HT-29 (cell line): ENCODE measurements around the gene BCO1. TPM values are rescaled to one million over a fixed set of nuclear protein-coding genes. Genes with fewer than 3 reads are reported as not detected.
"Not testable (repeated sequence)": the region's sequence is repeated elsewhere in the genome, so short reads cannot be mapped to it uniquely, and the experiment has no call there.

ENCODE experiments used
- DNase-seq: peaks from one replicate; pipeline ENCODE4 v3.0.0-alpha.2; 2015; ENCODE audit warnings: low spot score
- total RNA-seq: library from RNA; depleted of rRNA; stranded (reverse); fragments of >200 nt; shearing (Covaris generic); gene quantifications from 2 replicates; pipeline ENCODE4 v1.2.3, GENCODE V29; 2014; rRNA removed

Gene BCO1, protein sequence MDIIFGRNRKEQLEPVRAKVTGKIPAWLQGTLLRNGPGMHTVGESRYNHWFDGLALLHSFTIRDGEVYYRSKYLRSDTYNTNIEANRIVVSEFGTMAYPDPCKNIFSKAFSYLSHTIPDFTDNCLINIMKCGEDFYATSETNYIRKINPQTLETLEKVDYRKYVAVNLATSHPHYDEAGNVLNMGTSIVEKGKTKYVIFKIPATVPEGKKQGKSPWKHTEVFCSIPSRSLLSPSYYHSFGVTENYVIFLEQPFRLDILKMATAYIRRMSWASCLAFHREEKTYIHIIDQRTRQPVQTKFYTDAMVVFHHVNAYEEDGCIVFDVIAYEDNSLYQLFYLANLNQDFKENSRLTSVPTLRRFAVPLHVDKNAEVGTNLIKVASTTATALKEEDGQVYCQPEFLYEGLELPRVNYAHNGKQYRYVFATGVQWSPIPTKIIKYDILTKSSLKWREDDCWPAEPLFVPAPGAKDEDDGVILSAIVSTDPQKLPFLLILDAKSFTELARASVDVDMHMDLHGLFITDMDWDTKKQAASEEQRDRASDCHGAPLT
- 0.60 and 0.79 TPM in 2 replicates for total RNA-seq

- peak; percentile 79 for DNase-seq
These were observed at the start of gene BCO1 for GRCh38 chr16:81238296-81239011. Gene BCO1, plus strand, starts transcription at chr16:81238689. Its CDS starts 220 bp downstream, at chr16:81238909.

- no peak for DNase-seq
These were observed 49.3 kb upstream of the BCO1 start for GRCh38 chr16:81189100-81189664.

DNA sequence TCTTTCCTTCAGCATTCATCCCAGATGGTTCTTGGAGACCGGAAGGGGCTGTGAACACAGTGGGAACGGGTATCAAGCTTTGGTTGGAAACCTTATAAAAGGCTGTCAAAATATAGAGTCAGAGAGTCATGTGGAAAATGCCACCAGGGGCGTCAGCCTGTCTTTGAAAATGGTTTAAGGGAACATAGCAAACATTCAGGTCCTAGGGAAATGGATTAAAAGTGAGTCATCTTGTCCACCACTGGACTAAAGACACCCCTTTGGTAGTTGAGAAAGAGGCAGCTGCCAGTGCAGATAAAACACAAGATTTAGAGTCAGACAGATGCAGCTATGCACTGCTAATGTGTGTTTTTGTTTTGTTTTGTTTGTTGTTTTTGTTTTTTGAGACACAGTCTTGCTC lies 47.8 kb upstream of the BCO1 start:
- DNase-seq, result no peak

- no peak for DNase-seq
These were observed 42.5 kb upstream of the BCO1 start for GRCh38 chr16:81195885-81196534.

DNA sequence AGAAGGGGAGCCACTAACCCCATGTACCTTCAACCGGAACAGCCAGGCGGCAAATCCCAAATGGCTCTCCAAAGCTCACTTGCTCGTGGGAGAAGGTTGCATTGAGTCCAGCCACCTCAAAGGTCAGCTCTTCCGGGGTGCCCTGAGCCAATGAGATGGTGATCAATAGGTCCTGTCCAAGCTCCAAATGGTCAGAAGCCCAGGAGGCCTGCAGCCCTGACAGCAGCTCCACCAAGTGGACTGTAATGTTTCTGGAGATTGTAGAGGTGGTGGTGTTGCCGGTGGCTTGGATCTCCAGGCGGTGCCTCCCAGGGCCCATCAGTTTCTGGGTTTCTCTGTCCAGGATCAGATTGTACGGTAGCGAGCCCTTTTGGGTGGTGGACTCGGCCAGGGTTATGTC lies 39.9 kb upstream of the BCO1 start:
- peak; percentile 26 for DNase-seq

DNA sequence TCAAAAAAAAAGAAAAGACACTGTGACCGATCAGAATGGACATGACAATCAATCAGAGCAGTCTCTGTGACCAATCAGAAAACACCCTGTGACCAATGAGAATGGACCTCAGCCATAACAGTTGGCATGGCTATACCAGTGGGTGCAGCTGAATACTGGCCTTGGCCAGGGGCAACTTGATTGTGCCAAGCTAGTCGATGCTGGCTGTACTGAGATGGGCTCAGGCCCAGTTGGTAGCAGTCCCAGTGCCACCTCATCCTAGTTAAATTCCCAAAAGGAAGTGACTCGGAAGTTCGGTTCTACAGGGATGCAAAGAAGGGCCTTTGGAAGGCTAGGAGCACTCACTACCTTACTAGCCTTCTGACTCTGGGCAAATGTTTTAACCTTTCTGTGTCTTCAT lies 37.2 kb upstream of the BCO1 start:
- DNase-seq, result no peak

DNA sequence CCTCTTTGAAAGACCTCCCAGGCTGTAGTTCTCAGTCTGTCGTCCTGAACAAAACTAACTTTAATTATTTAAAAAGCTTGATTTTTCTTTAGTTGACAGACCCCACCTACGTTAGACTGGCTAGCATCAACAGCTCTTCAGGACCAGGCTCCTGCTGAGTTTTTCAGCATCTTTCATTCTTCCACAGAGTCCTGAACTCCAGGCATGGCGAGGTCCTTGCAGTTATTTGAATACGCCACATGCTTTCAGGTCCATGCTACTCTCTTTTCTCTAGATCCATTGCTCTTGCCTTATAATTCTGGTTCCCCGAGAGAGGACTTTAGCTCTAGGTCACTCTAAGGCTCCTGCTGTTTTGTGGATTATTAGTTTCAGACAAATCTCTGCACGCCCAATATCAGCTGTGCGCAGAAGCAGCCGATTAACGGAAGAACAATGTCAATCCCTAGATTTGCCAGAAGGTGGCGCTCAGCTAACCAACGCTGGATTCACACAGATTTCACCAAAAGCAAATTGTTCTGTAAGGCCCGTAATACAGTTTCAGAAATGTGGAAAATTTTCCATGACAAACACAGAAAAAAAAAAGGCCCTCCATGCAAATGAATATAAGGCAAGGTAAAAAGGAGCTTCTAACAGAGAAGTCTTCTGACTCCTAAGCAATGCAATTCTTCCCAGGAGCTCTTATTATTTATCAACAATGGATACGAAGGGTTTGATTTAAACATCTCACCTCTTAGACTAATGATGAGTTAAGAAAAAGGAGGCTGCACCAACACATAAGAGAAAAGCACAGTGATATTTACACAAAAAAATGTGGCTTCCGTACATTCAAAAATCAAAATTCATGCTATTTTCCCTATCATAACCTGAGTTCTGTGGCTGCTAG lies 33.5 kb upstream of the BCO1 start:
- DNase-seq, result peak; percentile 68

DNA sequence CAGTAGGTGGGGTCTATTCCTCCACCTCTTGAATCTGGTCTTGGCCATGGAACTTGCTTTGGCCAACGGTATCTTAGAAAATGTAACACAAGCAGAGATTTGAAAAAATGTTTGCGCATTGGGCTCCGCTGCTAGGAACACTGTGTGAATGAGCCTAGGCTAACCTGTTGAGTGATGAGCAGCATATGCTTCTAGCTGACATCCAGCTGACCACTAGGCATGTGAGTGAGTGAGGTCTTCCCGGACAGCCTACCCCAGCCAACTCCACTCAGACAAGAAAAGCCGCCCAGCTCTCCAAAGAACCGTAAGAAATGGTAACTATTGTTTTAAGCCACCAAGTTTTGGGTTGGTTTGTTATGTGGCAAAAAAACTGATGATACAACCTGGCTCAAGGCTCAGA lies 31.4 kb upstream of the BCO1 start:
- no peak for DNase-seq

DNA sequence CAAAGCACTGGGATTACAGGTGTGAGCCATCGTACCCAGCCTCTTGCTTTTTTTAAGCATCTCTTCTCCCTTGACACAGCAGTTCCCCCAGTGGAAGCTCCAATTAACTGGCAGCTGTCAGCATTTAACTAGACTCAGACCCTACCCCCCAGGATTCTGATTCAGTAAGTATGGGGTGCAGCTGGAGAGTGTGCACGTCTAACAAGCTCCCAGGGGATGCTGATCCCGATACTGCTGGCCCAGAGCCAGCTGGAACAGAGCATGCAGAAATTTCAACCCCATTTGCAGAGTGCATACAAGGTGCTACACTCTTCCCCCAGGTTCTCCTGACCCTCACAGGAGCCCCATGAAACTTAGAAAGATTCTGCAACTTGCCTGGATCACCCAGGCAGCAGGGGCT lies 27.7 kb upstream of the BCO1 start:
- no peak for DNase-seq

GRCh38 chr16:81212830-81213465 lies 25.5 kb upstream of the BCO1 start:
- DNase-seq, result no peak

DNA sequence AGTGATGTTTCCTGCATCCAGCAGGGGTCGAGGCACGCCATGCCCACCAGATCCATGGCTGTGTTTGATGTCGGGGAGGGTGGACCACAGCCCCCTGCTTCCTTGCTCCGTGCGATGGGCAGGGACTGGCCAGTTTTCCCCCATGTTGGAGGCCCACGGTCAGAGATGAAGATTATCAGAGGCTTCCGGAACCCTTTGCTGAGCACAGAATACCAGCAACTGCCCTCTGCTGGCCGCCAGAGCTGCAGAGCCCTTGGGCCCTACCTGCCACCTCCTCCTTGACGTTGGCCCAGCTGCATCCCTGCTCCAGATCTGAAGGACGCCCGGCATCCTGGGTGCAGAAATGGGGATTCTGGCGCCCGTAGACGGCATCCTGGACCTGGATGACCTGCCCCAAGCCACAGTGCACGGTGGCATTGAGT lies 23.7 kb upstream of the BCO1 start:
- peak; percentile 54 for DNase-seq

DNA sequence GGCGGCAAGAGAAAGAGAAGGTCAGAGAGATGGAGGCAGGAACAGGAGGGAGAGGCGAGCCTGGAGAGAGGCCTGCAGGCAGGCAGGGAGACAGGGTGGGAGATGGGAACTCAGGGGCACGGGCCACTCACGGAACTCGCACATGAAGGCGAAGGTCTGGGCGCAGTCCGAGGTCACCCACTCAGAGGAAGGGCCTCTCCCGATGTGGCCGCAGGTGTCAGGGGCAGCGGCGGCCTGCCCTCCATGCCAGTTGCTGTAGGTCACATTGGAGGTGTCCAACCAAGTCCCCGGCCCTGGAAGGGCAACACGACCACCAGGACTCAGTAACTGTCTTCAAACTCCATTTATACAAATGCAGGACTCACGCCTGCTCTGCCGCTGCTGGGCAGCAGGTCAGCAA lies 22.4 kb upstream of the BCO1 start:
- DNase-seq, result no peak

DNA sequence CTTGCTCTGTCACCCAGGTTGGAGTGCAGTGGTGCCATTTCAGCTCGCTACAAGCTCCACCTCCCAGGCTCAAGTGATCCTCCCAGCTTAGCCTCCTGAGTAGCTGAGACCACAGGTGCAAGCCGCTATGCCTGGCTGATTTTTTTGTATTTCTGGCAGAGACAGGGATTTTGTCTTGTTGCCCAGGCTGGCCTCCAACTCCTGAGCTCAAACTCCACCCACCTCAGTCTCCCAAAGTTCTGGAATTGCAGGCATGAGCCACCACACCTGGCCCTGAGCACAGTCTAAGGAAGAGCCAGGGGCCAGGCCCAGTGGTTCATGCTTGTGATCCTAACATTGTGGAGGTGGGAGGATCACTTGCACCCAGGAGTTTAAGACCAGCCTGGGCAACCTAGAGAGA lies 21.8 kb upstream of the BCO1 start:
- DNase-seq, result no peak

- DNase-seq, result no peak
These were observed 19.3 kb upstream of the BCO1 start for GRCh38 chr16:81219151-81219550.

- DNase-seq, result no peak
These were observed 18.1 kb upstream of the BCO1 start for GRCh38 chr16:81220349-81220748.

DNA sequence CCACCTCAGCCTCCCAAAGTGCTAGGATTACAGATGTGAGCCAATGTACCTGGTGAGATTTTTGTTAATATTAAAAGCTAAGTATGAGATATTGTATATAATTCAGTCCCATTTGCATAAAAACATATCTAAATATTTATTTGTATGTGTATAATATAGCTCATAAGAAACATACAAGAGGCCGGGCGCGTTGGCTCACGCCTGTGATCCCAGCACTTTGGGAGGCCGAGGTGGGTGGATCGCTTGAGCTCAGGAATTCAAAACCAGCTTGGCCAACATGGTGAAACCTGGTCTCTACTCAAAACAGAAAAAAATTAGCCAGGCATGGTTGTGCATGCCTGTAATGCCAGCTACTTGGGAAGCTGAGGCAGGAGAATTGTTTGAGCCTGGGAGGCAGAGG lies 16.8 kb upstream of the BCO1 start:
- DNase-seq, result no peak

DNA sequence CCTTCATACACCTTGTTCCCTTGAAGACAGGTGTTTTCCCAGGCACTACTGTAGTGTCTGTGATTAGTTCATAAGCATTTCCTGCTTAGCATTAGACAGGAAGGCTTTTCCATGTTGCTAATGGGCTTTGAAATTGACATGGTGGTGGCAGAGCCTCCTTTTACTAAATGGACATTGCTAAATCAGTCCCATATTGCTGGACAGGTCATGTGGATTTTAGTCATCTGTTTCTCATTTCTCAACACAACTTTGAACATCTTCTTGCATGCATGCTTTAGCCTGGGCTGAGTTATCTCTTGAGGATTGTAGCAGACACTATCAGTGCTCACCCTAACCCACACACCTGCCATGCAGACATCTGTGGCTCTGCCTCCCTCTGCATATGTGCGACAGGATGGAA lies 13.7 kb upstream of the BCO1 start:
- DNase-seq, result no peak

DNA sequence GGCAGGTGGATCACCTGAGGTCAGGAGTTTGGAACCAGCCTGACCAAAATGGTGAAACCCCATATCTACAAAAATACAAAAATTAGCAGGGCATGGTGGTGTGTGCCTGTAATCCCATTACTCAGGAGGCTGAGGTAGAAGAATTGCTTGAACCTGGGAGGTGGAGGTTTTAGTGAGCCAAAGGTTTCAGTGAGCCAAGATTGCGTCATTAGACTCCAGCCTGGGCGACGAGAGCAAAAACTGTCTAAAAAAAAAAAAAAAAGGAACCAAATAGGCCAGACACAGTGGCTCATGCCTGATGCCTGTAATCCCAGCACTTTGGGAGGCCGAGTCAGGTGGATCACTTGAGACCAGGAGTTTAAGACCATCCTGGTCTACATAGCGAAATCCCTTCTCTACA lies 12.8 kb upstream of the BCO1 start:
- not testable (repeated sequence) for DNase-seq

DNA sequence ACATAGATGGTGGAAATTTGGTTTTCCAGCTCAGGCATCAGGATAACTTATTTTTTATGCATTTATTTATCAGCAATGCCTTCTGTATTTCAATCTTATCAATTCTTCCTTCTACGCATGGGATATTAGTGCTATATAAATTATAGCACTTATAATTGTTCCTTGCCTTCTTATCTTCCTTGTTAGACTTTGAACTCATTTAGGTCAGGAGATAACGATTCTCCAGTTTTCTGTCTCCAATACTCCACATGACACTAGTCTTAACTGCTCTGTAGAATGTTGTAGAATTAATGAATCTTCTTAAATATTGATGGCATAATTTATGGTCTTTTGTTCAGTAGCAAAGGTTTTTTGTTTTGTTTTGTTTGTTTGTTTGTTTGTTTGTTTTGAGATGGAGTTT lies 10.7 kb upstream of the BCO1 start:
- DNase-seq, result no peak

DNA sequence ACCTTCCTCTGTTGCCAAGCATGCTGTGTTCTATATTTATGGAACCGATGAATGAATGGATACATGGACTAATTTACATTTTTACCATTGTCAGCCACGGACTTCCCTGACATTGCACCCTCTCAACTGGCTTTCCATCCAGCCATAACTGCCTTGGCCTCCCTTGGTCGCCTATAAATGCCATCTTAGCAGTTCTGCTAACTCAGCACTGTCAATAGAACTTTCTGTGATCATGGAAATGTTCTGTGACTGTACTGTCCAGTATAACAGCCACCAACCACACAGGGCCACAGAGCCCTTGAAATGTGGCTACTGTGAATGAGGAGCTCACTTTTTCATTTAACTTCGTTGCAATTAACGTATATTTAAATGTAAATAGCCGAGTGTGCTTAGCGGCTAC lies 8.7 kb upstream of the BCO1 start:
- no peak for DNase-seq
